SH-SY5Y (cell line): ENCODE results near the gene NOL11.

Source experiments
- GATA2 ChIP-seq: IDR thresholded peaks from 2 replicates; pipeline ENCODE4 v1.6.1; 2011; ENCODE audit warnings: mild to moderate bottlenecking, low read depth, low read length
- GATA3 ChIP-seq: IDR thresholded peaks from 2 replicates; pipeline ENCODE4 v1.6.1; 2011; ENCODE audit warnings: low read depth, mild to moderate bottlenecking, low read length, moderate library complexity

The NOL11 gene

GRCh38 chr17:67772679-67773078 is 54.9 kb downstream of the NOL11 start:
- TF ChIP-seq GATA2 (no peak), GATA3 (no peak)

GRCh38 chr17:67773246-67773645 is 55.5 kb downstream of the NOL11 start:
- TF ChIP-seq GATA2: no peak
- no peak for TF ChIP-seq GATA3

GRCh38 chr17:67779098-67779672 is 61.4 kb downstream of the NOL11 start:
- TF ChIP-seq GATA2 (no peak), GATA3 (no peak)

- TF ChIP-seq GATA3 (no peak), GATA2 (no peak)
These were observed 66.8 kb downstream of the NOL11 start for GRCh38 chr17:67784364-67785121.

GRCh38 chr17:67785122-67785477 is 67.4 kb downstream of the NOL11 start:
- no peak for TF ChIP-seq GATA2
- TF ChIP-seq GATA3: no peak

- no peak for TF ChIP-seq GATA2
- no peak for TF ChIP-seq GATA3
These were observed 67.8 kb downstream of the NOL11 start for GRCh38 chr17:67785504-67785903.
